ENCODE data around the gene CCNY. TPM values are rescaled to one million over a fixed set of nuclear protein-coding genes. Genes with fewer than 3 reads are reported as not detected.

CCNY gene
- total and polyA plus RNA-seq, 2 experiments from 2014 or later, result 51.5 to 55.8 TPM

DNA sequence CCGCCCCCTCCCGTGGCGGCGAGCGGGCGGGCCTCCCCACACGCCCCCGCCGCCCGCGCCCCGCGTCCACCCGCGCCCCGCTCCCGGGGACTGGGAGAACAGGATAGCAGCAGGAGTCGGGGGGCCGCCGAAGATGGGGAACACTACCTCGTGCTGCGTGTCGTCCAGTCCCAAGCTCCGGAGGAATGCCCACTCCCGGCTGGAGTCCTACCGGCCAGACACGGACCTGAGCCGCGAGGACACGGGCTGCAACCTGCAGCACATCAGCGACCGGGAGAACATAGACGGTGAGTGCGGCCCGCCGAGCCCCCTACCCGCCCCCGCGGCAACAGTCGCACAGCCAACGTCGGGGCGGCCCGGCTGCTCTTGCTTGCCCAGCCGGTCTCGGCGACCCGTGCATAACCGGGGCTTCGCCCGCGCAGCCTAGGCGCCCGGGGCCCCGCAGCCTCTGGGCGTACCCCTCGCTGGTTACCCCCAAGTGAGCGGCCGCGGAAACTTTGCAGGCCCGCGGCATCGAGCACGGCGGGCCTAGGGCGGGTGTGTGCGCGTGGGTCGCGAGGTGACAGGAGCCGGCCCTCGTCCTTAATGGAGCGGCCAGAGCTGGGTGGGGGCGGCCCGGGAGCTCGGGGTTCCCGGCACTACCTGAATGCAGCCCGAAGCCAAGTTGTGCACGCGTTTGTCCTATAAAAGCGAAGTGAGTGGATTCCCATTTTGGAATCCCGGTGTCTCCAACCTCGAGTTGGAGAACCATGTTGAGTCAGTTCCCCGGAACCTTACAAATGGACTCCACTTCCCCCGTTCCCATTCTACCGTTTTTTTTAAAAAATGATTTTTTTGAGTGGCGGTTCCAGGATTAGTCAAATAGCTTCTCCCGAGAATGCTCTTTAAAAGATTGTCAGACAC, 863 bp downstream of the CCNY start:
- H3K36me3 ChIP-seq (replicated peaks; ENCODE audit: insufficient read depth, low read depth), result no peaks in the 10 kb centered on the region
- H3K79me2 ChIP-seq, result peaks cover 85% of the 10 kb centered on the region
- TF ChIP-seq EZH2phosphoT487 (IDR thresholded peaks at IDR 0.05; ENCODE audit: low read depth, severe bottlenecking, unreplicated experiment), result no peak
- TF ChIP-seq, protein P1, sequence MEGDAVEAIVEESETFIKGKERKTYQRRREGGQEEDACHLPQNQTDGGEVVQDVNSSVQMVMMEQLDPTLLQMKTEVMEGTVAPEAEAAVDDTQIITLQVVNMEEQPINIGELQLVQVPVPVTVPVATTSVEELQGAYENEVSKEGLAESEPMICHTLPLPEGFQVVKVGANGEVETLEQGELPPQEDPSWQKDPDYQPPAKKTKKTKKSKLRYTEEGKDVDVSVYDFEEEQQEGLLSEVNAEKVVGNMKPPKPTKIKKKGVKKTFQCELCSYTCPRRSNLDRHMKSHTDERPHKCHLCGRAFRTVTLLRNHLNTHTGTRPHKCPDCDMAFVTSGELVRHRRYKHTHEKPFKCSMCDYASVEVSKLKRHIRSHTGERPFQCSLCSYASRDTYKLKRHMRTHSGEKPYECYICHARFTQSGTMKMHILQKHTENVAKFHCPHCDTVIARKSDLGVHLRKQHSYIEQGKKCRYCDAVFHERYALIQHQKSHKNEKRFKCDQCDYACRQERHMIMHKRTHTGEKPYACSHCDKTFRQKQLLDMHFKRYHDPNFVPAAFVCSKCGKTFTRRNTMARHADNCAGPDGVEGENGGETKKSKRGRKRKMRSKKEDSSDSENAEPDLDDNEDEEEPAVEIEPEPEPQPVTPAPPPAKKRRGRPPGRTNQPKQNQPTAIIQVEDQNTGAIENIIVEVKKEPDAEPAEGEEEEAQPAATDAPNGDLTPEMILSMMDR (IDR thresholded peaks at IDR 0.05; ENCODE audit: poor library complexity), result no peak
- peak overlapping the region; percentile 98 for H3K4me3 ChIP-seq
- H3K27ac ChIP-seq, result peak overlapping the region; percentile 73
- peak; percentile 55 for DNase-seq (ENCODE audit: low spot score)
- peak overlapping the region; percentile 96 for H3K4me2 ChIP-seq
- H3K27me3 ChIP-seq, result no peaks in the 10 kb centered on the region
- no peaks in the 10 kb centered on the region for H3K9me3 ChIP-seq (ENCODE audit: low read depth)
- H3K4me1 ChIP-seq (ENCODE audit: insufficient read depth), result peaks cover 47% of the 10 kb centered on the region
- H2AFZ ChIP-seq, result peak overlapping the region; percentile 65
- H4K20me1 ChIP-seq (ENCODE audit: insufficient read depth, poor library complexity, severe bottlenecking), result peaks cover 52% of the 10 kb centered on the region
- under 1% methylated on average over 71 of the region's 88 CpGs for WGBS (ENCODE audit: low lambda C conversion rate, missing lambda C conversion rate)
- no peaks in the 10 kb centered on the region for H3K9me2 ChIP-seq (replicated peaks; ENCODE audit: insufficient read depth)

DNA sequence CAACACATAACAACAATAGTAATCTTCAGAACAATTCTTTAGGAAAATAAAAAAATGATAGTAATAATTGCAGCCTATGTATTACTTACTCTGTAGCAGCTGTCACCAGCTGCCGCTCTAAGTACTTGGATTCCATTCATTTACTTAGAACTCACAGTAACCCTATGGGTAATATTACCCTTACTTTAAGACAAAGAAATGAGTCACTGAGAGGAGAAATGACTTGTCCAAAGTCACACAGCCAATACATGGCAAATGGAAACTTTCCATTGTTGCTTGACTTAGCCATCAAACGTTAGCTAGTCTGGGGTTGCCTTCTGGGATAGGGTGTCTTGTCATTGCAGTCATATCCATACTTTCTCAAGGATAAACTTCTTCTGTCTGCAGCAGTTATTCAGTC, 3.6 kb downstream of the CCNY start:
- DNase-seq (ENCODE audit: low spot score), result no peak
- Histone ChIP-seq H2AFZ (no peak overlapping the region), H3K4me1 (ENCODE audit: insufficient read depth) (peaks cover 36% of the 10 kb centered on the region), H3K36me3 (replicated peaks; ENCODE audit: insufficient read depth, low read depth) (no peaks in the 10 kb centered on the region), H4K20me1 (ENCODE audit: insufficient read depth, poor library complexity, severe bottlenecking) (peaks cover 55% of the 10 kb centered on the region), H3K79me2 (peaks cover 94% of the 10 kb centered on the region), H3K9me2 (replicated peaks; ENCODE audit: insufficient read depth) (no peaks in the 10 kb centered on the region), H3K4me2 (no peak overlapping the region), H3K27me3 (no peaks in the 10 kb centered on the region), H3K27ac (no peak overlapping the region), H3K9me3 (ENCODE audit: low read depth) (no peaks in the 10 kb centered on the region), H3K4me3 (no peak overlapping the region)
- 83% methylated on average over 2 of the region's 2 CpGs for WGBS (ENCODE audit: low lambda C conversion rate, missing lambda C conversion rate)
- no peak for TF ChIP-seq EZH2phosphoT487 (IDR thresholded peaks at IDR 0.05; ENCODE audit: low read depth, severe bottlenecking, unreplicated experiment)
- TF ChIP-seq, protein P1 (IDR thresholded peaks at IDR 0.05; ENCODE audit: poor library complexity), result no peak
- no peak for TF ChIP-seq EZH2 (IDR thresholded peaks at IDR 0.05; ENCODE audit: borderline replicate concordance)

GRCh38 chr10:35340975-35341374, 4.7 kb downstream of the CCNY start:
- peaks cover 94% of the 10 kb centered on the region for H3K79me2 ChIP-seq
- H3K4me1 ChIP-seq (ENCODE audit: insufficient read depth), result peaks cover 30% of the 10 kb centered on the region
- no peak overlapping the region for H2AFZ ChIP-seq
- TF ChIP-seq, protein P1 (IDR thresholded peaks at IDR 0.05; ENCODE audit: poor library complexity), result no peak
- TF ChIP-seq EZH2 (IDR thresholded peaks at IDR 0.05; ENCODE audit: borderline replicate concordance), result no peak
- no peak for TF ChIP-seq EZH2phosphoT487 (IDR thresholded peaks at IDR 0.05; ENCODE audit: low read depth, severe bottlenecking, unreplicated experiment)
- peak overlapping the region; percentile 17 for H3K4me2 ChIP-seq
- H3K27ac ChIP-seq, result no peak overlapping the region
- H3K27me3 ChIP-seq, result no peaks in the 10 kb centered on the region
- H4K20me1 ChIP-seq (ENCODE audit: insufficient read depth, poor library complexity, severe bottlenecking), result peaks cover 61% of the 10 kb centered on the region
- no peaks in the 10 kb centered on the region for H3K36me3 ChIP-seq (replicated peaks; ENCODE audit: insufficient read depth, low read depth)
- WGBS (ENCODE audit: low lambda C conversion rate, missing lambda C conversion rate), result 60% methylated on average over 6 of the region's 6 CpGs
- H3K4me3 ChIP-seq, result no peak overlapping the region
- H3K9me2 ChIP-seq (replicated peaks; ENCODE audit: insufficient read depth), result no peaks in the 10 kb centered on the region
- H3K9me3 ChIP-seq (ENCODE audit: low read depth), result no peaks in the 10 kb centered on the region
- no peak for DNase-seq (ENCODE audit: low spot score)

Data from hepatocyte (in vitro differentiated cells).